Gastrocnemius medialis (tissue), 4 donors: ENCODE data around the gene B4GALT7. TPM values are rescaled to one million over a fixed set of nuclear protein-coding genes. Genes with fewer than 3 reads are reported as not detected.
"Not testable (repeated sequence)": the region's sequence is repeated elsewhere in the genome, so short reads cannot be mapped to it uniquely, and the experiment has no call there.

ENCODE experiments used
- ATAC-seq, 2 donors: fragments of 150-250 bp; one replicate each; pipeline ENCODE4 v1.9.1; 2016
- DNase-seq, 2 donors: peaks; one replicate each; pipeline ENCODE4 v3.0.0-alpha.2; 2019
- H3K27ac ChIP-seq, 4 donors: fragments of 200-600 bp; sonication (generic); 1 replicate in 1 of 4; 2 replicates in 3 of 4; pipeline ENCODE4 v1.5.1; 2016 to 2018; ENCODE audit warnings: mild to moderate bottlenecking in 2 of 4, moderate library complexity in 1 of 4
- H3K27me3 ChIP-seq, 3 donors: fragments of 200-600 bp; sonication (generic) in 2 of 3; 1 replicate in 1 of 3; 2 replicates in 2 of 3; pipeline versions ENCODE4 v1.5.1 to v1.6.0; 2016 to 2019; ENCODE audit warnings: mild to moderate bottlenecking in 1 of 3, moderate library complexity in 1 of 3
- H3K36me3 ChIP-seq, 2 donors: fragments of 200-600 bp; sonication (generic) in 1 of 2; one replicate each; pipeline ENCODE4 v1.5.1; 2017 to 2018
- H3K4me1 ChIP-seq, 2 donors: fragments of 200-600 bp; sonication (generic) in 1 of 2; one replicate each; pipeline ENCODE4 v1.5.1; 2016 to 2017; ENCODE audit warnings: mild to moderate bottlenecking in 2 of 2
- H3K4me3 ChIP-seq, 4 donors: fragments of 200-600 bp; sonication (generic) in 3 of 4; 1 replicate in 1 of 4; 2 replicates in 3 of 4; pipeline ENCODE4 v1.5.1; 2016 to 2019; ENCODE audit warnings: mild to moderate bottlenecking in 2 of 4
- H3K9me3 ChIP-seq, 3 donors: fragments of 200-600 bp; sonication (generic) in 2 of 3; 1 replicate in 1 of 3; 2 replicates in 2 of 3; pipeline ENCODE4 v1.5.1; 2016 to 2019
- POLR2A ChIP-seq, 2 donors: fragments of 450-650 bp; IDR thresholded peaks; one replicate each; pipeline ENCODE4 v1.6.1; 2017; ENCODE audit warnings: antibody characterized with exemption in 2 of 2, mild to moderate bottlenecking in 2 of 2, moderate library complexity in 2 of 2
- in situ Hi-C, 4 donors: fragments of 200-750 bp; cut with MboI; loops; one replicate each; pipeline versions ENCODE4 v1.15.0 to v1.8.0; 2017; ENCODE audit warnings: low sequenced_read_pairs in 4 of 4
- intact Hi-C: fragments of 100-400 bp; cut with DNase I; formaldehyde crosslinking; loops from one replicate; pipeline ENCODE4 v1.15.1; 2023; ENCODE audit warnings: low total_unique reads
- total RNA-seq, 4 donors: library from RNA; depleted of rRNA; stranded (reverse); fragments of >200 nt; gene quantifications; one replicate each; pipeline versions ENCODE4 v1.1.0 to v1.2.3, GENCODE V29; 2016
- TF ChIP-seq, protein P1 (sequence below), 5 experiments: fragments of 450-650 bp in 3 of 5; fragments of 200-600 bp in 2 of 5; sonication (generic) in 2 of 5; IDR thresholded peaks in 4 of 5; conservative IDR thresholded peaks in 1 of 5; 1 replicate in 4 of 5; 2 replicates in 1 of 5; pipeline ENCODE4 v1.5.1; 2016 to 2019; ENCODE audit warnings: antibody characterized with exemption in 5 of 5, mild to moderate bottlenecking in 3 of 5, moderate library complexity in 3 of 5

The B4GALT7 gene
- total RNA-seq, 4 donors from 2014 or later = 11.9 to 24.8 (median 16.2) TPM

DNA sequence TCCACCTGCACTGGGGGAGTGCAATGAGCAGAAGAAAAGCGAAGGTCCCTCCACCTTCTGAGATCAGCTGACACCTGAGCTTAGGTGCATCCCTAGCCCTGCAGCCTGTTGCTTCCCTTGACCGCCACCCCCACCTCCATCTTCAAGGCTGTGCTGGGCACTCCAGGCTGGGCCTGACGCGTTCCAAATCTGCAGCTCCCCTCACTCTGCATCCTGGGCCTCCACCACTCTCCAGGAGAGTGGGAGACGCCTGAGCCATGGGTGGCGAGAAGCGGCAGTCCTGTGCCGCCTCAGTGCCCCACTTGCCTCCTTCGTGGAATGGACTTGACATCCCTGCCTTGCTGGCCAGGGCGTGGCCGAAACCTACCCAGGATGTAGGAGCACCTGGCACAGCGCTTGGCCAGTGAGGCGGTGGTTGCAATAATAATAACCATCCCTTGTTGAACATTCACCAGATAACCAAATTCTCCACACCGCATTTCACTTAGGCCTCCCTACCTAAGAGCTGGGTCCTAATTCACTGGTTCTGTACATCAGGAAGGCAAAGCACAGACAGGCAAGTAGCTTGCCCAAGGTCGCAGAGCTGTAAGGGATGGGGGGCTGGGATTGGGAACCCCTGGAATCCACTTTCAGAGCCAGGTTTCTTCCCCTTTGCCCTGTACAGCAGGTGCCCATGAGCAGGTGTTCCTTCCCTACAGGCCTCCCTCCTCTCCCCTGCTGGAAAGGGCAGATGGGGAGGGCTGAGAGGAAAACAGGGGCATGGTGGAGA is 11.7 kb downstream of the B4GALT7 start:
- intact Hi-C loops = no loop called here
- Histone ChIP-seq H3K4me3 (no peak overlapping the region), H3K27me3 (no peaks in the 10 kb centered on the region), H3K4me1 (no peaks in the 10 kb centered on the region), H3K27ac (no peak overlapping the region), H3K9me3 (no peaks in the 10 kb centered on the region), H3K36me3 (no peaks in the 10 kb centered on the region)
- in situ Hi-C loops = no loop called here
- DNase-seq (no peak), ATAC-seq (no peak)
- TF ChIP-seq, protein P1, sequence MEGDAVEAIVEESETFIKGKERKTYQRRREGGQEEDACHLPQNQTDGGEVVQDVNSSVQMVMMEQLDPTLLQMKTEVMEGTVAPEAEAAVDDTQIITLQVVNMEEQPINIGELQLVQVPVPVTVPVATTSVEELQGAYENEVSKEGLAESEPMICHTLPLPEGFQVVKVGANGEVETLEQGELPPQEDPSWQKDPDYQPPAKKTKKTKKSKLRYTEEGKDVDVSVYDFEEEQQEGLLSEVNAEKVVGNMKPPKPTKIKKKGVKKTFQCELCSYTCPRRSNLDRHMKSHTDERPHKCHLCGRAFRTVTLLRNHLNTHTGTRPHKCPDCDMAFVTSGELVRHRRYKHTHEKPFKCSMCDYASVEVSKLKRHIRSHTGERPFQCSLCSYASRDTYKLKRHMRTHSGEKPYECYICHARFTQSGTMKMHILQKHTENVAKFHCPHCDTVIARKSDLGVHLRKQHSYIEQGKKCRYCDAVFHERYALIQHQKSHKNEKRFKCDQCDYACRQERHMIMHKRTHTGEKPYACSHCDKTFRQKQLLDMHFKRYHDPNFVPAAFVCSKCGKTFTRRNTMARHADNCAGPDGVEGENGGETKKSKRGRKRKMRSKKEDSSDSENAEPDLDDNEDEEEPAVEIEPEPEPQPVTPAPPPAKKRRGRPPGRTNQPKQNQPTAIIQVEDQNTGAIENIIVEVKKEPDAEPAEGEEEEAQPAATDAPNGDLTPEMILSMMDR (IDR thresholded peaks at IDR 0.05 in 4 of 5, conservative IDR thresholded peaks at IDR 0.05 in 1 of 5) = no peak
- no peak for TF ChIP-seq POLR2A (IDR thresholded peaks at IDR 0.05)

DNA sequence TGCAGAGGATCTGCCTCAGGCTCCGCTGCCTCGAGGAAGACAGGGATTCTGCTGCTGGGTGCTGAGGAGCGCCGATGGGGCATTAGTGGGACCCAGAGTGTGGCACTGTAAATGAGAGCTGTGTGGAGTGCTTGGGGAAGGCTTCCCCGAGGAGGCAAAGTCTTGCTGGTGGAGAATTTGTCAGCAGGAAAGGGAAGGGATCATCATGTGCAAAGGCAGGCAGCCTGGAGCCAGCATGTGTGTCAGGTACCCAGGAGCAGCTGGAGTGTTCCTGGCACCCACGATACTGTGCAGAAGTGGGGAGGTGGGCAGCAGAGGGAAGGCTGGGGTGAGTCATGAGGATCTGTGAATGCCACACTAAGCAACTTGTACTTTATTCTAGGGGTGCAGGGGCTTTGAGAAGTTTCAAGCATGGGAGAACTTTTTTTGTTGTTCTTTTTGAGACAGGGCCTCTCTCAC is 12.3 kb downstream of the B4GALT7 start:
- intact Hi-C loops = no loop called here
- no peak for TF ChIP-seq POLR2A (IDR thresholded peaks at IDR 0.05)
- TF ChIP-seq, protein P1 (IDR thresholded peaks at IDR 0.05 in 4 of 5, conservative IDR thresholded peaks at IDR 0.05 in 1 of 5) = no peak
- in situ Hi-C loops = no loop called here
- DNase-seq (no peak), ATAC-seq (no peak)
- Histone ChIP-seq H3K4me1 (no peaks in the 10 kb centered on the region), H3K27me3 (no peaks in the 10 kb centered on the region), H3K9me3 (no peaks in the 10 kb centered on the region), H3K36me3 (no peaks in the 10 kb centered on the region), H3K4me3 (no peak overlapping the region), H3K27ac (no peak overlapping the region)

DNA sequence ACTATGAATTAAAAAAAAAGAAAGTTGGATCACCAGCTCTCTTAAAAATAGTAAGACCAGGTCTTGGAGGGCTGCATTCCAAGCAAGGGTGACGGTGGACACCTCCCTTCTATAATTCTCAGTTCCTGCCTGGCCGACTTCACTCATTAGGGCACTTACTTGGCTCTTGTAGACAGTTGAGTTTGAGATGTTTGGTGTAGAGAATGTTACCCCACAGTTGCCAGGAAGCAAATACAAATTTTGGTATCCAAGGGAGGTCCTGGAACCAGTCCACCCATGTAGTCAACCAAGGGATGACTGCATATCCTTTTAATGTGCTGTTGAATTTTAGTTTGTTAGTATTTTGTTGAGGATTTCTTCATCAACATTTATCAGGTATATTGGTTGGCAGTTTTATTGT is 20.6 kb downstream of the B4GALT7 start:
- no peak for TF ChIP-seq POLR2A (IDR thresholded peaks at IDR 0.05)
- TF ChIP-seq, protein P1 (IDR thresholded peaks at IDR 0.05 in 4 of 5, conservative IDR thresholded peaks at IDR 0.05 in 1 of 5) = no peak
- in situ Hi-C loops (no loop called here), intact Hi-C loops (no loop called here)
- DNase-seq = no peak
- H3K4me3 ChIP-seq = no peak overlapping the region
- H3K4me1 ChIP-seq = no peaks in the 10 kb centered on the region
- no peaks in the 10 kb centered on the region for H3K9me3 ChIP-seq
- H3K27ac ChIP-seq = no peak overlapping the region
- ATAC-seq = no peak
- no peaks in the 10 kb centered on the region for H3K27me3 ChIP-seq
- H3K36me3 ChIP-seq = peaks cover 0 to 10% of the 10 kb centered on the region in 2 donors

DNA sequence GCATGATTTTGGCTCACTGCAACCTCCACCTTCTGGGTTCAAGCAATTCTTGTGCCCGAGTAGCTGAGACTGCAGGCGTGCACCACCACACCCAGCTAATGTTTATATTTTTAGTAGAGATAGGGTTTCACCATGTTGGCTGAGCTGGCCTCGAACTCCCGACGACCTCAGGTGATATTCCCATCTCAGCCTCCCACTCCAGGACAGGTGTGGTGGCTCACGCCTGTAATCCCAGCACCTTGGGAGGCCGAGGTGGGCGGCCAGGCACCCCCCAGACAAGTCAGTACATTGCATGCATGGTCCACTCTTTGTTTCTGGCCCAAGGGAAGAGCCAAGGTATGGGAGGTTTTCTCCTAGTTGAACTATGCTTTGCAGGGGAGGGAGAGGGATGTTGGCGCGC is 24.2 kb downstream of the B4GALT7 start:
- DNase-seq, in situ Hi-C loops, H3K4me3 ChIP-seq, H3K9me3 ChIP-seq, H3K4me1 ChIP-seq, intact Hi-C loops, H3K36me3 ChIP-seq, H3K27ac ChIP-seq, ATAC-seq, H3K27me3 ChIP-seq: not testable (repeated sequence)

DNA sequence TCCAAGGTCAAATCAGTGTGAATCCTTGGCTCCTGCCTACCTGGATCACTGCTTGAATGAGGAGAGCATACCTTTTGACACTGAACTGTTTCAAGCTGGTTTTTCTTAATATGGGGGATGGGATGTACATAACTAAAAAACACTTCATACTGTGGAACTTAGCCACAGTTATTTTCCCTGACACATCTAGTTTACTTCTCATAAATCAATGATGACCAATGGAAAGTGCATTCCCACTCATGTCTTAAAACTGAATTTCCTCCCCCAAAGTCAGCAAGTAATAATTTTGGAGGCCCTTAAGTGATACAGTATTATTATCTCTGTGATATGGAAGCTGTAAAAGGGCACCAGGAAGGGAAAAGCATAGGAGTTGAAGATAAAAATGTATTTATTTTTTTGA is 30.3 kb downstream of the B4GALT7 start:
- in situ Hi-C loops, H3K4me1 ChIP-seq, H3K4me3 ChIP-seq, ATAC-seq, H3K27me3 ChIP-seq, intact Hi-C loops, DNase-seq, H3K9me3 ChIP-seq, H3K36me3 ChIP-seq, H3K27ac ChIP-seq: not testable (repeated sequence)

DNA sequence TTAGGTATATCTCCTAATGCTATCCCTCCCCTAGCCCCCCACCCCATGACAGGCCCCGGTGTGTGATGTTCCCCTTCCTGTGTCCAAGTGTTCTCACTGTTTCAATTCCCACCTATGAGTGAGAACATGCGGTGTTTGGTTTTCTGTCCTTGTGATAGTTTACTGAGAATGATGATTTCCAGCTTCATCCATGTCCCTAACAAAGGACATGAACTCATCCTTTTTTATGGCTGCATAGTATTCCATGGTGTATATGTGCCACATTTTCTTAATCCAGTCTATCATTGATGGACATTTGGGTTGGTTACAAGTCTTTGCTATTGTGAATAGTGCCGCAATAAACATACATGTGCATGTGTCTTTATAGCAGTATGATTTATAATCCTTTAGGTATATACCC is 35.0 kb downstream of the B4GALT7 start:
- H3K9me3 ChIP-seq, DNase-seq, H3K4me3 ChIP-seq, ATAC-seq, H3K4me1 ChIP-seq, H3K36me3 ChIP-seq, intact Hi-C loops, H3K27me3 ChIP-seq, H3K27ac ChIP-seq, in situ Hi-C loops: not testable (repeated sequence)

DNA sequence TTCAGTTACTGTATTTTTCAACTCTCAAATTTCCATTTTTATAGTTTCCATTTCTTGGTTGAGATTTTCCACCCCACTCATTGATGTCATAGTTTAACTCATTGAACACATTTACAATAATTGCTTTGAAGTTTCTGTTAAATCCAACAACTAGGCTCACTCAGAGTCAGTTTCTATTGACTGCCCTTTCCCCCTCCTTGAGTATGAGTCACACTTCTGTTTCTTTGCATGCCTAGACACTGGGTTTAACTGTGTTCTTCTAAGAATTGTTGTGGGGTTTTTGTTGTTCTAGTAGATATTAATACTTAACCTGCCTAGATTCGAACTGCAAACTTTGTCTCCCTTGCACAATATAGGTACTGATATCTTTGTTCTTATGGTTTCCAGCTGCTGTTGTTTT is 45.5 kb downstream of the B4GALT7 start:
- DNase-seq, in situ Hi-C loops, H3K36me3 ChIP-seq, H3K4me1 ChIP-seq, H3K27ac ChIP-seq, intact Hi-C loops, H3K4me3 ChIP-seq, ATAC-seq, H3K27me3 ChIP-seq, H3K9me3 ChIP-seq: not testable (repeated sequence)

DNA sequence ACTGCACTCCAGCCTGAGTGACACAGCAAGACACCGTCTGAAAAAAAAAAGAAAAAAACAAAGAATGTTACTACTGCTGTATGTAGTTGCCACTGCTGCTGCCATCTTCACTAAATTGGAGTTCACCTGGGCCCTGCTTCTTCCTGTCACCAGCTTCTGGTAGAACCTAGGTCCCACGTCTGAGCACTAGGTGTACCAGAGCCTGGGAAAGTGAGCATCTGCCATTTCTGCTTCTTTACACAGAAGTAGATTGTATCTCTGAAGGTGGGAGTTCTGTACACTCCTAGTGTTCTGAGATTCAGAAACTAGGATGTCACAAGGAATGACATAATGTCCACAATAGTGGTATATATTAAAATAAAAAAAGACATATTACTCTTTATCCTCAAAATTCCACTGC is 51.3 kb downstream of the B4GALT7 start:
- ATAC-seq, H3K36me3 ChIP-seq, DNase-seq, H3K27ac ChIP-seq, H3K9me3 ChIP-seq, intact Hi-C loops, H3K4me3 ChIP-seq, H3K4me1 ChIP-seq, in situ Hi-C loops, H3K27me3 ChIP-seq: not testable (repeated sequence)

DNA sequence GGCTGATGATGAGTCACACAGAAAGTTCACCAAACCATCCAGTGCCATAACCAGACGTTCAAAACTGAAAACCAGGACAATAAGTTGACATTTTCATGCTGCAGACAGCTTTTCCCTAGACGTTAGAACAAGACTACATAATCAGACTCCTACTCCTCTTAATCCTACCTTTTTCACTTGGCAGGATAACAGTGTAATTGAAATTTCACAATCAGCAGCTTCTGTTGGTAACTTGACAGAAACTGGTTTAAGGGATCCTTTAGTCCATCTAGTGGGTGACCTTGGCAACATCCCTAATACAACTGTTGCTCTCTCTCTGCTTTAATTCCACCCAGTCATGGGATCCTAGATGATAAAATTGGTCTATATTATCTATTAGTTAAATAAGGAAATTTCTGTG is 57.9 kb downstream of the B4GALT7 start:
- in situ Hi-C loops, H3K9me3 ChIP-seq, H3K27ac ChIP-seq, DNase-seq, H3K4me1 ChIP-seq, H3K27me3 ChIP-seq, intact Hi-C loops, H3K4me3 ChIP-seq, H3K36me3 ChIP-seq: not testable (repeated sequence)
- peak; percentile 58 to 71 for ATAC-seq
